Rectal smooth muscle tissue (tissue), 1 donor: ENCODE data around the gene TUBGCP6.
A peak's percentile ranks its signal among the peaks of the same experiment; 100 is the strongest.

Source experiments
- H3K27ac ChIP-seq: one replicate; pipeline ENCODE4 v1.7.0; 2013; ENCODE audit warnings: low read depth, low read length, inconsistent platforms
- H3K27me3 ChIP-seq: one replicate; pipeline ENCODE4 v1.7.0; 2013; ENCODE audit warnings: low read length; ENCODE audit not compliant: control insufficient read depth, insufficient read depth
- H3K36me3 ChIP-seq: one replicate; pipeline ENCODE4 v1.7.0; 2013; ENCODE audit warnings: low read length; ENCODE audit not compliant: control insufficient read depth, insufficient read depth
- H3K4me1 ChIP-seq: one replicate; pipeline ENCODE4 v1.7.0; 2013; ENCODE audit warnings: low read length; ENCODE audit not compliant: control insufficient read depth, insufficient read depth
- H3K4me3 ChIP-seq: one replicate; pipeline ENCODE4 v1.7.0; 2013; ENCODE audit warnings: low read length
- H3K9ac ChIP-seq: one replicate; pipeline ENCODE4 v1.7.0; 2013; ENCODE audit warnings: low read length

The TUBGCP6 gene

DNA sequence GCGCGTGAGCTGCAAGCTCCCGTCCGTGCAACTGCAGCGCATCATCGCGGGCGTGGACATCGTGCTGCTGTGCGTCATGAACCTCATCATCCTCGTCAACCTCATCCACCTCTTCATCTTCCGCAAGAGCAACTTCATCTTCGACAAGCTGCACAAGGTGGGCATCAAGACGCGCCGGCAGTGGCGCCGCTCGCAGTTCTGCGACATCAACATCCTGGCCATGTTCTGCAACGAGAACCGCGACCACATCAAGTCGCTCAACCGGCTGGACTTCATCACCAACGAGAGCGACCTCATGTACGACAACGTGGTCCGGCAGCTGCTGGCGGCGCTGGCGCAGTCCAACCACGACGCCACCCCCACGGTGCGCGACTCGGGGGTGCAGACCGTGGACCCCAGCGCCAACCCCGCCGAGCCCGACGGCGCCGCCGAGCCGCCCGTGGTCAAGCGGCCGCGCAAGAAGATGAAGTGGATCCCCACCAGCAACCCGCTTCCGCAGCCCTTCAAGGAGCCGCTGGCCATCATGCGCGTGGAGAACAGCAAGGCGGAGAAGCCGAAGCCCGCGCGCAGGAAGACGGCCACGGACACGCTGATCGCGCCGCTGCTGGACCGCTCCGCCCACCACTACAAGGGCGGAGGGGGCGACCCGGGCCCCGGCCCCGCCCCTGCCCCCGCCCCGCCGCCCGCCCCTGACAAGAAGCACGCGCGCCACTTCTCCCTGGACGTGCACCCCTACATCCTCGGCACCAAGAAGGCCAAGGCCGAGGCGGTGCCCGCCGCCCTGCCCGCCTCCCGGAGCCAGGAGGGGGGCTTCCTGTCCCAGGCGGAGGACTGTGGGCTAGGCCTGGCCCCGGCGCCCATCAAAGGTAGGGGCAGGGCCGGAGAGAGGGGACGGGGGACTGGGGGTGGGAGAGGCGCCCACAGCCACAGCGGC, 67.0 kb downstream of the TUBGCP6 start:
- Histone ChIP-seq H3K4me3 (no peak overlapping the region), H3K27me3 (peaks cover 4% of the 10 kb centered on the region), H3K27ac (no peak overlapping the region), H3K36me3 (no peaks in the 10 kb centered on the region), H3K9ac (no peak overlapping the region), H3K4me1 (no peaks in the 10 kb centered on the region)

DNA sequence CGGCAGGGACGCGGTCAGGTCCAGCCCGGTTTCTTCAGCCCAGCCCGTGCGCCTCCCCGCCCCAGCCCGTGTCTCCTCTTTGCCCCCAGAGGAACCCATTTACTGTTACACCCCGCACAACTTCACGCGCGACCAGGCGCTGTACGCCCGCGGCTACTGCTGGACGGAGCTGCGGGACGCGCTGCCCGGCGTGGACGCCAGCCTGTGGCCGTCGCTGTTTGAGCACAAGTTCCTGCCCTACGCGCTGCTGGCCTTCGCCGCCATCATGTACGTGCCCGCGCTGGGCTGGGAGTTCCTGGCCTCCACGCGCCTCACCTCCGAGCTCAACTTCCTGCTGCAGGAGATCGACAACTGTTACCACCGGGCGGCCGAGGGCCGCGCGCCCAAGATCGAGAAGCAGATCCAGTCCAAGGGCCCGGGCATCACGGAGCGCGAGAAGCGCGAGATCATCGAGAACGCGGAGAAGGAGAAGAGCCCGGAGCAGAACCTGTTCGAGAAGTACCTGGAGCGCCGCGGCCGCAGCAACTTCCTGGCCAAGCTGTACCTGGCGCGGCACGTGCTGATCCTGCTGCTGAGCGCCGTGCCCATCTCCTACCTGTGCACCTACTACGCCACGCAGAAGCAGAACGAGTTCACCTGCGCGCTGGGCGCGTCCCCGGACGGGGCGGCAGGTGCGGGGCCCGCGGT, 67.8 kb downstream of the TUBGCP6 start:
- no peak overlapping the region for H3K27ac ChIP-seq
- no peaks in the 10 kb centered on the region for H3K4me1 ChIP-seq
- no peak overlapping the region for H3K4me3 ChIP-seq
- H3K9ac ChIP-seq: no peak overlapping the region
- H3K36me3 ChIP-seq: no peaks in the 10 kb centered on the region
- H3K27me3 ChIP-seq: peaks cover 4% of the 10 kb centered on the region

GRCh38 chr22:50175921-50176849, 68.6 kb downstream of the TUBGCP6 start:
- Histone ChIP-seq H3K9ac (no peak overlapping the region), H3K27me3 (peaks cover 12% of the 10 kb centered on the region), H3K27ac (no peak overlapping the region), H3K4me3 (no peak overlapping the region), H3K36me3 (no peaks in the 10 kb centered on the region), H3K4me1 (no peaks in the 10 kb centered on the region)

DNA sequence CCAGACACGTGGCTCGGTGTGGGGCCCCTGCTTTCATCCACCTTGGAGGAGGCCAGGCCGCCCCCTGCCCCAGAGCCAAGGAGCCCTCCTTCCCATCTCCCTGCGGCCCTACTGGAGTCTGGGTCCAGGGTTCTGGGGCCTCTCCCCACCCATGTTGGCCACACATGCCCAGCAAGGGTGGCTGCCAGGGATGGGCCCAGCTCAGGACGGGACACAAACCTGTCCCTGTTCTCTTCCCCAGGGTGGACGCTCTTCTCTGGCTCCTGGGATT, 69.7 kb downstream of the TUBGCP6 start:
- no peaks in the 10 kb centered on the region for H3K4me1 ChIP-seq
- no peak overlapping the region for H3K27ac ChIP-seq
- no peak overlapping the region for H3K9ac ChIP-seq
- no peaks in the 10 kb centered on the region for H3K36me3 ChIP-seq
- H3K27me3 ChIP-seq: peaks cover 18% of the 10 kb centered on the region
- H3K4me3 ChIP-seq: no peak overlapping the region

DNA sequence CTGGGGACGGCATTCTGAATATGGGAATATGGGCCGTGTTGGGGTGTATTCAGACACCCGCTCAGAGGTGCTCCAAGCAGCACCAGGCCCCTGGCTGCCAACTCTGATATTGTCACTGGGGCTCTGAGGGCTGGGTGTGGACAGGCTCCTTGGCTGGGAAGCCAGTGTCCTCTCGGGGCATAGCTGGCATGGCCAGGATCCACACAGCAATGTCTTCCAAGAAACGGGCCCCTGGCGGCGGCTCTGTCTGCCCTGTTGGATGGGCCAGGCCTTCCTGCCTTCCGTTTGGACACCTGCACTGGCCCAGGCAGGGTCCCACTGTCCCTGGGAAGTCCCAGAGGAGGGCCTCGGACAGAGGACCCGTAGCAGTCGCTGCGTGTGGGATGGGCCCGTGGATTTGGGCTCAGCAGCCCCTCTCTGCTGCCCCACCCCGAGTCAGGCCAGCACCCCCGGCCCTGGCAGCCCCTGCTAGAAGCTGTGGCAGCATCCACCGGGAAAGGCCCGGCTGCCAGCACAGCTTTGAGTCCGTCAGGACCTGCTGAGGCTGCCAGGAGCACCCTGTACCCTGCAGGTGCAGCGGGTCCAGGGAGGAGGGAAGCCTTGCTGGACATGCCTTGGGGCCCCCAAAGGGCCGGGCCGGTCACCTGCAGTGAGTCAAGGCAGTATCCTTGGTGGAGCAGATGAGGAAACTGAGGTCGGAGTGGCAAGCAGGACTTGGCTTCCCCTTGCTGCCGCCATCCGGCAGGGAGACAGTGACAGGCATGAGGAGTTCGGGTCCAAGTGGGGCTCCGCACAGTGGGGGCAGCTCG, 70.2 kb downstream of the TUBGCP6 start:
- Histone ChIP-seq H3K4me1 (no peaks in the 10 kb centered on the region), H3K27ac (no peak overlapping the region), H3K9ac (no peak overlapping the region), H3K4me3 (no peak overlapping the region), H3K27me3 (peaks cover 15% of the 10 kb centered on the region), H3K36me3 (no peaks in the 10 kb centered on the region)

DNA sequence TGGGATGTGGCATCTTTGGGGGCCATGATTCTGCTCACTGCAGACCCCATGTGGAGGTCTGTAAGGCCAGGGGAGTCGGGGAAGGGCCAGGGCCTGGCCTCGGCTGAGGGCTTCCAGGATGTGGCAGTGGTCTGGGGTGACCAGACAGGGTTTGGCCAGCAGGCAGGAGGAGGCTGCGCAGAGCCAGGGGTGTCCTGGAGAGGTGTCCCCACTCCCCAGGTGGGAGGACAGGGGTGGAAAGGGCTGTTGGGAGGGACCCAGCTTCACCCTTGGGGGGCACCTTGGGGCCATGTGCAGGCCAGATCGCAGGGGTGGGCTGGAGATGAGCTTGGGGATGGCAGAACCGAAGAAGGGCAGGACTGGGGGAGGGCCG, 70.9 kb downstream of the TUBGCP6 start:
- H3K27ac ChIP-seq: no peak overlapping the region
- no peaks in the 10 kb centered on the region for H3K36me3 ChIP-seq
- H3K4me1 ChIP-seq: no peaks in the 10 kb centered on the region
- H3K9ac ChIP-seq: no peak overlapping the region
- H3K27me3 ChIP-seq: peaks cover 17% of the 10 kb centered on the region
- H3K4me3 ChIP-seq: no peak overlapping the region

DNA sequence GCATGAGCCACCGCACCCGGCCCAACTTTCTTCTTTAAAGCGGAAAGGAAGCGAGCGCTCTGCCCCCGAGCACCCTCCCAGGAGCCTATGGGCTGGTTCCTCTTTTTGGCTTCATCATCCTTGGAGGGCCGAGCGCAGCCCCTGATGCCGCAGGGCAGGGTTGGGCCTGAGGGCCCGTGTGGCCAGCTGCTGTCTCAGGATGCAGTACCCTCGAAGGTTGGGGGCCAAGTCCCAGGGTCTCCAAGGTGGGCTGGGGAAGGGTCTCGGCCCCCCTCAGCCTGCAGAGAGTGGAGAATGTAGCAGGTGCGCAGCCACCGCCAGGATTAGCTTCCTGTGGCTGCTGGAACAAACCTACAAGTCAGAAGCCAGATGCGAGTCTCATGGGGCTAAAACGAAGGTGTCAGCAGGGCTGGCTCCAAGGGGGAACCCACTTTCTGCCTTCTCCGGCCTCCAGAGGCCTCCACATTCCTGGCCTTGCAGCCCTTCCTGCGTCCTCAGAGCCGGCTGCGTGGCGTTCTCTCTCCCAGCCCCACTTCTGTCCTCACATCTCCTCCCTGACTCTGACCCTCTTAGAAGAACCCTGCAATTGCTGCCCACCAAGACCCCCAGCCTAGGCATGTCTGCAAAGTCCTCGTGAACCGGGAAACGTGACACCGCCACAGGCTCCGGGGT, 71.4 kb downstream of the TUBGCP6 start:
- Histone ChIP-seq H3K27ac (no peak overlapping the region), H3K4me3 (no peak overlapping the region), H3K27me3 (peaks cover 17% of the 10 kb centered on the region), H3K9ac (no peak overlapping the region), H3K36me3 (no peaks in the 10 kb centered on the region), H3K4me1 (no peaks in the 10 kb centered on the region)

DNA sequence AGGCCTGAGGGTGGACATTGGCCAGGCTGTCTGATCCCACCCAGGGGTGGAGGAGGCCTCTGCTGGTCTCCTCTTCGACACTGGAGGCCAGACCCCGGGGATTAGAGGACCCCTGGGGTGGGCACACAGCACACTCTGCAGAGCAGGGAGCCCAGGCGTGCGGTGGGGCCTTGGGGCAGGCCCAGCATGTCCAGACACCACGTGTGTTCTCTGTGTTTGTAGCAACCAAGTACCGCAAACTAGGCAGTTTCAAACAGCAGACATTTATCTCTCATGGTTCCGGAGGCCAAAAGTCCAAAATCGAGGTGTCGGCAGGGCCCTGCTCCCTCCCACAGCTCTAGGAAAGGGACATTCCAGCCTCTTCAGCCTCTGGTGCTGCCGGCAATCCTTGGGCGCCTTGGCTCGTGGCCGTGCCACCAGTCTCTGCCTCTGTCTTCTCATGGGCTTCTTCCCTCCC, 72.8 kb downstream of the TUBGCP6 start:
- no peaks in the 10 kb centered on the region for H3K4me1 ChIP-seq
- H3K27ac ChIP-seq: no peak overlapping the region
- no peak overlapping the region for H3K9ac ChIP-seq
- no peaks in the 10 kb centered on the region for H3K36me3 ChIP-seq
- peaks cover 17% of the 10 kb centered on the region for H3K27me3 ChIP-seq
- H3K4me3 ChIP-seq: no peak overlapping the region

DNA sequence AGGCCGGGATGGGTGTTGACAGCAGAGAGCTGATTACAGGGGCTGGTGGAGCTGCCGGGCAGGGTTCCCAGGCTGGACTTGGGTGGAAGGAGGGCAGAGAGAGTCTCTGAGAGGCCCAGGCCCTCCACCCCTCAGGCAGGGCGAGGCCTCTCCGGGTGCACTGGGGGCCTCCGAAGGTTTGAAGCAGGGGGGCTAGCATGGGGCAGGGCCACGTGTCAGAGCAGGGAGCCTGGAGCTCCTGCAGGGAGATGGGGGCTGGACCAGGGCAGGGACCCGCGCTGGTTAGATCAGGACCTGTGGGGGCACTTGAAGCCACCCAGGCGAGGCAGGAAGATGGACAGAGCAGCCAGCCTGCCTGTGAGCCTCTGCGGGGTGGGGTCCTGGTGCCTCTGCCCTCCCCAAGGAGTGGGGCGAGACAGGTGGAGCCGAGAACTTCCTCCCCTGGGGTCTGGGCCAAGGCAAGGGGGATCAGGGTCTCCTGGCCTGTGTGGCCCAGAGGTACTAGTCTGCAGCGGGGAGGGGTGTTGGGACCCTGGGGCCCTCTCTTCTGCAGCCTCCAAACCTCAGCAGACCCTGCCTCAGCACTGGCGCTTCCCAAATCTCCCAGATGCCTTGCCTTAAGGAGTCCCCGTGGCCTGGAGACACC, 73.4 kb downstream of the TUBGCP6 start:
- H3K27ac ChIP-seq: no peak overlapping the region
- H3K4me1 ChIP-seq: no peaks in the 10 kb centered on the region
- peaks cover 17% of the 10 kb centered on the region for H3K27me3 ChIP-seq
- no peak overlapping the region for H3K9ac ChIP-seq
- H3K4me3 ChIP-seq: peak overlapping the region; percentile 44
- H3K36me3 ChIP-seq: no peaks in the 10 kb centered on the region

DNA sequence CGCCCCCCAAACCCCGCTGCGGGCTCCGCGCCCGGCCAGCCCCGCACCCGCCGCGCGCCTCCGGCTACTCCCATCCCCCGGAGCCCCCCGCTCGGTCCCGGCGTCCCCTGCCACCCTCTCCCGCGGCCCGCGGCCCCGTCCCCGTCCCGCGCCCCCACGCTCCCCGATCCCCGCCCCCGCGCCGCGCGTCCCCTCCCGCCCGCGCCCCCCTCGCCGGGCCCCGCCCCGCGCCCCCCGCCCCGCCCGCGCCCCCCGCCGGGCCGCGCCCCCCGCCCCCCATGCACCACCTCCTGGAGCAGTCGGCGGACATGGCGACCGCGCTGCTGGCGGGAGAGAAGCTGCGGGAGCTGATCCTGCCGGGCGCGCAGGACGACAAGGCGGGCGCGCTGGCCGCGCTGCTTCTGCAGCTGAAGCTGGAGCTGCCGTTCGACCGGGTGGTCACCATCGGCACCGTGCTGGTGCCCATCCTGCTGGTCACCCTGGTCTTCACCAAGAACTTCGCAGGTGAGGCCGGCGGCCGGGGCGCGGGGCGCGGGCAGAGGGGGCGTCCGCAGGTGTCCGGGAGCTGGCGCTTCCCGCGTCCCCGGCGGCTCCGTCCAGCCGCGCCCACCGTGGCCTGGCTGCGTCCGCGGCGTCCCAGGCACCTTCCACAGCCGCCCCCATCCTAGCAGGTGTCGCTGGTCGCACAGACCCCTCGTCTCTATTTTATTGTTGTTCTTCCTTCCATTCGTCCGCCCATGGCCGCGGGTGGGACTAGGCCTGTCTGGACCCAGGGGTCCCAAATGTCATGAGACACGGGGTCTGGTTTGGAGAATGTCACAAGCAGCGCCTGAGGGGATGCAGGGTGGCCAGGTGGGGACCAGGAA, 74.1 kb downstream of the TUBGCP6 start, which contains the start of gene PANX2:
PANX2 (plus strand) TSS at position 279 of the 866 bp plus-strand sequence; CDS start at position 279, 0 bp downstream.
- Histone ChIP-seq H3K9ac (no peak within 1 kb of the TSS), H3K4me3 (peak within 1 kb of the TSS; percentile 44)

More for the DNA sequence above, 74.1 kb downstream of the TUBGCP6 start, which contains the start of gene PANX2:
- no peaks in the 10 kb centered on the region for H3K36me3 ChIP-seq
- H3K27me3 ChIP-seq: peaks cover 17% of the 10 kb centered on the region
- H3K27ac ChIP-seq: no peak within 1 kb of the TSS
- H3K4me1 ChIP-seq: no peaks in the 10 kb centered on the region
